HG03520 (cell line): ENCODE results near the gene ZGLP1.
"Not testable (repeated sequence)": the region's sequence is repeated elsewhere in the genome, so short reads cannot be mapped to it uniquely, and the experiment has no call there.

Source experiments
- ATAC-seq: cut with Tn5 transposase; IDR thresholded peaks from one replicate; pipeline ENCODE4 v1.9.1; 2021; ENCODE audit warnings: mild to moderate bottlenecking, moderate library complexity; ENCODE audit not compliant: unreplicated experiment

Gene ZGLP1

GRCh38 chr19:10309423-10309822 lies at the start of gene ZGLP1:
Gene ZGLP1 (minus strand): TSS chr19:10309815.
- no peak for ATAC-seq

- ATAC-seq, result no peak
These were observed 46.8 kb upstream of the ZGLP1 start for GRCh38 chr19:10356431-10356830.

GRCh38 chr19:10353793-10354391 lies 44.3 kb upstream of the ZGLP1 start:
- no peak for ATAC-seq

- ATAC-seq, result no peak
These were observed 43.4 kb upstream of the ZGLP1 start for GRCh38 chr19:10352764-10353671.

GRCh38 chr19:10346509-10346908 lies 36.9 kb upstream of the ZGLP1 start:
- ATAC-seq, result no peak

GRCh38 chr19:10344780-10345179 lies 35.2 kb upstream of the ZGLP1 start:
- no peak for ATAC-seq

GRCh38 chr19:10343495-10343894 lies 33.9 kb upstream of the ZGLP1 start:
- no peak for ATAC-seq

GRCh38 chr19:10339977-10340376 lies 30.4 kb upstream of the ZGLP1 start:
- no peak for ATAC-seq

GRCh38 chr19:10339380-10339960 lies 29.9 kb upstream of the ZGLP1 start, which contains the start of gene ICAM3:
Gene ICAM3 (minus strand): TSS chr19:10339624. CDS start chr19:10339614, 10 bp downstream.
- ATAC-seq, result no peak

- ATAC-seq, result no peak
These were observed 29.3 kb upstream of the ZGLP1 start for GRCh38 chr19:10338940-10339339.

GRCh38 chr19:10336725-10337124 lies 27.1 kb upstream of the ZGLP1 start:
- ATAC-seq, result not testable (repeated sequence)

- ATAC-seq, result no peak
These were observed 25.9 kb upstream of the ZGLP1 start for GRCh38 chr19:10335352-10335985.

GRCh38 chr19:10334588-10335351 lies 25.2 kb upstream of the ZGLP1 start:
- ATAC-seq, result no peak

GRCh38 chr19:10333758-10334587 lies 24.4 kb upstream of the ZGLP1 start:
- no peak for ATAC-seq

- peak; percentile 68 for ATAC-seq
These were observed 23.5 kb upstream of the ZGLP1 start, which contains the start of gene RAVER1 for GRCh38 chr19:10332965-10333757. Gene RAVER1 (minus strand): TSS chr19:10333529. CDS start chr19:10333507, 22 bp downstream.

- ATAC-seq, result no peak
These were observed 22.7 kb upstream of the ZGLP1 start for GRCh38 chr19:10332158-10332964.

GRCh38 chr19:10329555-10329954 lies 19.9 kb upstream of the ZGLP1 start:
- no peak for ATAC-seq
